ENCODE results near the gene CPTP. TPM values are rescaled to one million over a fixed set of nuclear protein-coding genes. Genes with fewer than 3 reads are reported as not detected.

Gene CPTP
- total and polyA plus RNA-seq, 2 of the 13 experiments (the other 11 are each of a cell fraction or from before 2014, with no cell fraction given) = 5.5 to 9.3 TPM

GRCh38 chr1:1361982-1362423 is 37.4 kb downstream of the CPTP start (continued):
- no peak; the same call in 1 of the 2 replicates for TF ChIP-seq IRF2 (CRISPR knock-in tag; IDR thresholded peaks at IDR 0.05)
- no peak for TF ChIP-seq PAX8 (CRISPR knock-in tag; IDR thresholded peaks at IDR 0.05; ENCODE audit: borderline replicate concordance)
- no peak for TF ChIP-seq NFE2L1 (CRISPR knock-in tag; IDR thresholded peaks at IDR 0.05; ENCODE audit: borderline replicate concordance)
- TF ChIP-seq CEBPZ (IDR thresholded peaks at IDR 0.05; ENCODE audit: low read length) = no peak
- no peak for TF ChIP-seq CHCHD3 (CRISPR knock-in tag; IDR thresholded peaks at IDR 0.05)
- TF ChIP-seq SMAD1 (CRISPR knock-in tag; IDR thresholded peaks at IDR 0.05; ENCODE audit: borderline replicate concordance, low read depth) = no peak
- no peak for TF ChIP-seq ZNF790 (CRISPR knock-in tag; IDR thresholded peaks at IDR 0.05; ENCODE audit: borderline replicate concordance)
- TF ChIP-seq SRF (IDR thresholded peaks at IDR 0.05; ENCODE audit: low read depth, low read length) = no peak
- no peak for TF ChIP-seq BCL6 (CRISPR knock-in tag; IDR thresholded peaks at IDR 0.05)
- TF ChIP-seq ZNF703 (CRISPR knock-in tag; IDR thresholded peaks at IDR 0.05; ENCODE audit: borderline replicate concordance) = no peak
- TF ChIP-seq ZSCAN25 (CRISPR knock-in tag; IDR thresholded peaks at IDR 0.05) = no peak
- no peak for TF ChIP-seq IKZF4 (CRISPR knock-in tag; IDR thresholded peaks at IDR 0.05; ENCODE audit: borderline replicate concordance, low read depth, not compliant biosample characterization)
- no peak for TF ChIP-seq ZNF891 (CRISPR knock-in tag; IDR thresholded peaks at IDR 0.05)
- TF ChIP-seq CC2D1A (CRISPR knock-in tag; IDR thresholded peaks at IDR 0.05) = no peak
- 0 out of 2 replicates have a peak, but pooled peaks have one; percentile 32 for TF ChIP-seq ARNTL (CRISPR knock-in tag; IDR thresholded peaks at IDR 0.05)
- TF ChIP-seq SMC3 (IDR thresholded peaks at IDR 0.05; ENCODE audit: low read length) = peak; percentile 19; the same call in 1 of the 2 replicates
- TF ChIP-seq MIER2 (CRISPR knock-in tag; IDR thresholded peaks at IDR 0.05) = no peak
- 0 out of 2 replicates have a peak, but pooled peaks have one; percentile 24 for TF ChIP-seq NFYC (CRISPR knock-in tag; IDR thresholded peaks at IDR 0.05)
- no peak for TF ChIP-seq LCORL (IDR thresholded peaks at IDR 0.05)
- TF ChIP-seq LCORL (CRISPR knock-in tag; IDR thresholded peaks at IDR 0.05) = peak; percentile 14; the same call in 1 of the 2 replicates
- no peak for TF ChIP-seq ZNF674 (CRISPR knock-in tag; IDR thresholded peaks at IDR 0.05; ENCODE audit: low read depth)
- no peak for TF ChIP-seq ZHX2 (IDR thresholded peaks at IDR 0.05; ENCODE audit: low read depth)
- TF ChIP-seq ZHX2 (CRISPR knock-in tag; IDR thresholded peaks at IDR 0.05; ENCODE audit: borderline replicate concordance) = no peak
- TF ChIP-seq POLR2AphosphoS2 (IDR thresholded peaks at IDR 0.05; ENCODE audit: low read depth, low read length) = no peak
- TF ChIP-seq ZNF143 (CRISPR knock-in tag; IDR thresholded peaks at IDR 0.05) = no peak
